ENCODE results near the gene PRAF2. TPM values are rescaled to one million over a fixed set of nuclear protein-coding genes. Genes with fewer than 3 reads are reported as not detected.

Gene PRAF2
- total RNA-seq, 2 experiments from 2014 or later: 17.1 to 21.0 TPM

- no peaks in the 10 kb centered on the region for H3K27me3 ChIP-seq (ENCODE audit: control insufficient read depth in 1 of 2, insufficient read depth in 2 of 2, low read length in 2 of 2)
These were observed 7.5 kb downstream of the PRAF2 start for GRCh38 chrX:49066278-49066677.

DNA sequence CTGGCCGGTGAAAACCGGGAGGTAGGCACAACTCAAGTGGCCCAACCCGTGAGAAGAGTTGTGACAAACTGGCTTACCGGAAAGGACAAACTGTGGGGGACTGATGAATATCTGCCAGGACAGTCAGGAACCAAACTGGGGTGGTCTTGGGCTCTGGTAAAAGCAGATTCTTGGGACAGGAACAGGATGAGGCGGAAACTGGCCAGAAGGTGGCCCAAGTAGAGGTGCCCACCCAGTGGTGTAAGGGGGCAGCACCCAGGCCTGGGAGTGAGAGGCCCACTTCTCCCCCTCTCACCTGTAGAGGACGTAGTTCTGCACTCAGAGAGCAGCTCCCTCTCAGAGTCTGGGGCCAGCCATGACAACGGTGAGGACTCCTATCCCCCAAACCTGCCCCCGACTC, 9.1 kb downstream of the PRAF2 start:
- Histone ChIP-seq H3K27ac (ENCODE audit: low read depth in 1 of 2, low read length in 2 of 2) (no peak overlapping the region), H3K9me3 (ENCODE audit: control insufficient read depth in 1 of 2, insufficient read depth in 1 of 2, low read length in 2 of 2) (no peaks in the 10 kb centered on the region), H3K27me3 (ENCODE audit: control insufficient read depth in 1 of 2, insufficient read depth in 2 of 2, low read length in 2 of 2) (no peaks in the 10 kb centered on the region), H3K36me3 (ENCODE audit: insufficient read depth, low read length) (peaks cover 2% of the 10 kb centered on the region), H3K4me3 (ENCODE audit: low read length) (no peak overlapping the region), H3K4me1 (ENCODE audit: insufficient read depth, low read length) (no peaks in the 10 kb centered on the region)
- no peaks in the 10 kb centered on the region for H3K9me3 Mint-ChIP-seq
- ChIA-PET POLR2A (no interaction called here), CTCF (no interaction called here)
- H3K4me3 Mint-ChIP-seq: no peak overlapping the region
- no peak overlapping the region for H3K27ac Mint-ChIP-seq
- TF ChIP-seq, protein P1, sequence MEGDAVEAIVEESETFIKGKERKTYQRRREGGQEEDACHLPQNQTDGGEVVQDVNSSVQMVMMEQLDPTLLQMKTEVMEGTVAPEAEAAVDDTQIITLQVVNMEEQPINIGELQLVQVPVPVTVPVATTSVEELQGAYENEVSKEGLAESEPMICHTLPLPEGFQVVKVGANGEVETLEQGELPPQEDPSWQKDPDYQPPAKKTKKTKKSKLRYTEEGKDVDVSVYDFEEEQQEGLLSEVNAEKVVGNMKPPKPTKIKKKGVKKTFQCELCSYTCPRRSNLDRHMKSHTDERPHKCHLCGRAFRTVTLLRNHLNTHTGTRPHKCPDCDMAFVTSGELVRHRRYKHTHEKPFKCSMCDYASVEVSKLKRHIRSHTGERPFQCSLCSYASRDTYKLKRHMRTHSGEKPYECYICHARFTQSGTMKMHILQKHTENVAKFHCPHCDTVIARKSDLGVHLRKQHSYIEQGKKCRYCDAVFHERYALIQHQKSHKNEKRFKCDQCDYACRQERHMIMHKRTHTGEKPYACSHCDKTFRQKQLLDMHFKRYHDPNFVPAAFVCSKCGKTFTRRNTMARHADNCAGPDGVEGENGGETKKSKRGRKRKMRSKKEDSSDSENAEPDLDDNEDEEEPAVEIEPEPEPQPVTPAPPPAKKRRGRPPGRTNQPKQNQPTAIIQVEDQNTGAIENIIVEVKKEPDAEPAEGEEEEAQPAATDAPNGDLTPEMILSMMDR (IDR thresholded peaks at IDR 0.05): no peak
- peaks cover 7% of the 10 kb centered on the region for H3K36me3 Mint-ChIP-seq (ENCODE audit: low read depth)
- no peak for DNase-seq
- no peak for ATAC-seq (ENCODE audit: poor library complexity)
- intact Hi-C loops (cut with DNase I, micrococcal nuclease): no loop called here
- no peaks in the 10 kb centered on the region for H3K4me1 Mint-ChIP-seq (ENCODE audit: low read depth)
- no peaks in the 10 kb centered on the region for H3K27me3 Mint-ChIP-seq

More at GRCh38 chrX:49066278-49066677, 7.5 kb downstream of the PRAF2 start:
- ChIA-PET CTCF (no interaction called here), POLR2A (no interaction called here)
- Mint-ChIP-seq H3K4me3 (no peak overlapping the region), H3K4me1 (ENCODE audit: low read depth) (no peaks in the 10 kb centered on the region), H3K27me3 (no peaks in the 10 kb centered on the region), H3K27ac (no peak overlapping the region), H3K9me3 (no peaks in the 10 kb centered on the region), H3K36me3 (ENCODE audit: low read depth) (peaks cover 8% of the 10 kb centered on the region)
- no peak overlapping the region for H3K4me3 ChIP-seq (ENCODE audit: low read length)
- peaks cover 2% of the 10 kb centered on the region for H3K36me3 ChIP-seq (ENCODE audit: insufficient read depth, low read length)
- H3K9me3 ChIP-seq (ENCODE audit: control insufficient read depth in 1 of 2, insufficient read depth in 1 of 2, low read length in 2 of 2): no peaks in the 10 kb centered on the region
- no peak overlapping the region for H3K27ac ChIP-seq (ENCODE audit: low read depth in 1 of 2, low read length in 2 of 2)
- TF ChIP-seq, protein P1 (IDR thresholded peaks at IDR 0.05): no peak
- intact Hi-C loops (cut with DNase I, micrococcal nuclease): no loop called here
- no peak for DNase-seq
- ATAC-seq (ENCODE audit: poor library complexity): no peak
- H3K4me1 ChIP-seq (ENCODE audit: insufficient read depth, low read length): no peaks in the 10 kb centered on the region

GRCh38 chrX:49064303-49064702, 9.5 kb downstream of the PRAF2 start:
- TF ChIP-seq, protein P1 (IDR thresholded peaks at IDR 0.05): no peak
- intact Hi-C loops (cut with DNase I, micrococcal nuclease): no loop called here
- DNase-seq: no peak
- ChIA-PET CTCF (no interaction called here), POLR2A (no interaction called here)
- ATAC-seq (ENCODE audit: poor library complexity): no peak
- Histone ChIP-seq H3K9me3 (ENCODE audit: control insufficient read depth in 1 of 2, insufficient read depth in 1 of 2, low read length in 2 of 2) (no peaks in the 10 kb centered on the region), H3K27me3 (ENCODE audit: control insufficient read depth in 1 of 2, insufficient read depth in 2 of 2, low read length in 2 of 2) (no peaks in the 10 kb centered on the region), H3K4me3 (ENCODE audit: low read length) (no peak overlapping the region), H3K27ac (ENCODE audit: low read depth in 1 of 2, low read length in 2 of 2) (no peak overlapping the region), H3K36me3 (ENCODE audit: insufficient read depth, low read length) (peaks cover 2% of the 10 kb centered on the region), H3K4me1 (ENCODE audit: insufficient read depth, low read length) (no peaks in the 10 kb centered on the region)
- H3K36me3 Mint-ChIP-seq (ENCODE audit: low read depth): peaks cover 7% of the 10 kb centered on the region
- H3K4me3 Mint-ChIP-seq: no peak overlapping the region
- H3K27me3 Mint-ChIP-seq: no peaks in the 10 kb centered on the region
- H3K27ac Mint-ChIP-seq: no peak overlapping the region
- no peaks in the 10 kb centered on the region for H3K9me3 Mint-ChIP-seq
- no peaks in the 10 kb centered on the region for H3K4me1 Mint-ChIP-seq (ENCODE audit: low read depth)

Data from CD4-positive, alpha-beta T cell (primary cell).